Thyroid gland (tissue), 4 donors: ENCODE measurements around the gene DMD. TPM values are rescaled to one million over a fixed set of nuclear protein-coding genes. Genes with fewer than 3 reads are reported as not detected.
A peak's percentile ranks its signal among the peaks of the same experiment; 100 is the strongest.

ENCODE experiments used
- DNase-seq, 2 donors: peaks; one replicate each; pipeline ENCODE4 v3.0.0-alpha.2; 2019
- H3K27ac ChIP-seq, 3 donors: fragments of 200-600 bp; sonication (generic); 1 replicate in 2 of 3; 2 replicates in 1 of 3; pipeline ENCODE4 v1.5.1; 2016 to 2019; ENCODE audit warnings: mild to moderate bottlenecking in 1 of 3, moderate library complexity in 1 of 3
- H3K27me3 ChIP-seq: fragments of 200-600 bp; sonication (generic); one replicate; pipeline ENCODE4 v1.5.1; 2019
- H3K36me3 ChIP-seq, 2 donors: fragments of 200-600 bp; sonication (generic); one replicate each; pipeline ENCODE4 v1.5.1; 2016 to 2019
- H3K4me1 ChIP-seq, 2 donors: fragments of 200-600 bp; sonication (generic); one replicate each; pipeline ENCODE4 v1.5.1; 2017 to 2019
- H3K4me3 ChIP-seq, 3 donors: fragments of 200-600 bp; sonication (generic); replicated peaks in 1 of 3; 1 replicate in 2 of 3; 2 replicates in 1 of 3; pipeline ENCODE4 v1.5.1; 2016; ENCODE audit warnings: mild to moderate bottlenecking in 1 of 3
- H3K9me3 ChIP-seq: fragments of 200-600 bp; sonication (generic); one replicate; pipeline ENCODE4 v1.5.1; 2017
- POLR2A ChIP-seq, 2 donors: fragments of 450-650 bp; IDR thresholded peaks; one replicate each; pipeline ENCODE4 v1.6.1; 2017; ENCODE audit warnings: antibody characterized with exemption in 2 of 2, mild to moderate bottlenecking in 2 of 2, moderate library complexity in 1 of 2
- WGBS, 2 donors: methylation state at CpG; one replicate each; pipeline ENCODE4 v1.1.5; 2017; 5-methylcytosine and 5-hydroxymethylcytosine counted together
- intact Hi-C: fragments of 100-400 bp; cut with DNase I; formaldehyde crosslinking; loops from one replicate; pipeline ENCODE4 v1.15.1; 2023
- total RNA-seq, 4 donors: library from RNA; depleted of rRNA; stranded (reverse); fragments of >200 nt; gene quantifications; one replicate each; pipeline ENCODE4 v1.2.3, GENCODE V29; 2016
- TF ChIP-seq, protein P1 (sequence below), 6 experiments: fragments of 200-600 bp in 3 of 6; fragments of 450-650 bp in 3 of 6; sonication (generic) in 3 of 6; IDR thresholded peaks; one replicate each; pipeline ENCODE4 v1.5.1; 2016 to 2019; ENCODE audit warnings: antibody characterized with exemption in 6 of 6, mild to moderate bottlenecking in 2 of 6, inconsistent platforms in 1 of 6, moderate library complexity in 1 of 6

DMD gene
- total RNA-seq, 4 donors from 2014 or later = 16.5 to 24.0 (median 21.7) TPM

DNA sequence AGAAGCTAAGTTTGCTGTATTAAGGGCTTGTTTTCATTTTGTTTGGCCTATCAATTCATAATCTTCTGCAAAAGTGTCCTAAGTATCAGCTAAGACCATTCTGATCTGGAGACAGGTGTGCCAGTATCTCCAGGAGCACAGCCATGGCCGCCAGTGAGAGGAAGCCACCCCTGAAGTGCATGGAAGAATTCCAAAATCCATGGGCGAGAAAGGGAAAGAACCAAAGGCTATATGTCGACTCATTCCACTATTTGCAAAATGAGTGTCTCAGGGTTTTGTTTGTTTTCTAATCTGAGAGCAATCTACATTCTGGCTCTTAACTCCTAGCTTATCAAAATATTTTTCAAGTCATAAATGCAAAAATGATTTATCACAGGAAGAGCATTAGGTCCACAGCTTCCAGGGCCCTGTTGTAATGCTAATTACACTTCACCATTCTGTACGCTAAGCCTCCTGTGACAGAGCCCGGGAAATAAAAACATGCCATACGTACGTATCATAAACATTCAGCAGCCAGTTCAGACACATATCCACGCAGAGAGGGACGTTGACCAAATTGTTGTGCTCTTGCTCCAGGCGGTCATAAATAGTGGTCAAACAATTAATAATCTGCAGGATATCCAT is 2002.2 kb downstream of the DMD start:
- WGBS, 2 donors = 80 to 81% methylated on average over 10 of the region's 10 CpGs
- H3K9me3 ChIP-seq = no peaks in the 10 kb centered on the region
- intact Hi-C loops = no loop called here
- DNase-seq = no peak
- no peaks in the 10 kb centered on the region for H3K4me1 ChIP-seq
- H3K27me3 ChIP-seq = no peaks in the 10 kb centered on the region
- no peaks in the 10 kb centered on the region for H3K36me3 ChIP-seq
- no peak overlapping the region for H3K27ac ChIP-seq
- H3K4me3 ChIP-seq = no peak overlapping the region
- no peak for TF ChIP-seq POLR2A (IDR thresholded peaks at IDR 0.05)
- TF ChIP-seq, protein P1, sequence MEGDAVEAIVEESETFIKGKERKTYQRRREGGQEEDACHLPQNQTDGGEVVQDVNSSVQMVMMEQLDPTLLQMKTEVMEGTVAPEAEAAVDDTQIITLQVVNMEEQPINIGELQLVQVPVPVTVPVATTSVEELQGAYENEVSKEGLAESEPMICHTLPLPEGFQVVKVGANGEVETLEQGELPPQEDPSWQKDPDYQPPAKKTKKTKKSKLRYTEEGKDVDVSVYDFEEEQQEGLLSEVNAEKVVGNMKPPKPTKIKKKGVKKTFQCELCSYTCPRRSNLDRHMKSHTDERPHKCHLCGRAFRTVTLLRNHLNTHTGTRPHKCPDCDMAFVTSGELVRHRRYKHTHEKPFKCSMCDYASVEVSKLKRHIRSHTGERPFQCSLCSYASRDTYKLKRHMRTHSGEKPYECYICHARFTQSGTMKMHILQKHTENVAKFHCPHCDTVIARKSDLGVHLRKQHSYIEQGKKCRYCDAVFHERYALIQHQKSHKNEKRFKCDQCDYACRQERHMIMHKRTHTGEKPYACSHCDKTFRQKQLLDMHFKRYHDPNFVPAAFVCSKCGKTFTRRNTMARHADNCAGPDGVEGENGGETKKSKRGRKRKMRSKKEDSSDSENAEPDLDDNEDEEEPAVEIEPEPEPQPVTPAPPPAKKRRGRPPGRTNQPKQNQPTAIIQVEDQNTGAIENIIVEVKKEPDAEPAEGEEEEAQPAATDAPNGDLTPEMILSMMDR (IDR thresholded peaks at IDR 0.05) = no peak

DNA sequence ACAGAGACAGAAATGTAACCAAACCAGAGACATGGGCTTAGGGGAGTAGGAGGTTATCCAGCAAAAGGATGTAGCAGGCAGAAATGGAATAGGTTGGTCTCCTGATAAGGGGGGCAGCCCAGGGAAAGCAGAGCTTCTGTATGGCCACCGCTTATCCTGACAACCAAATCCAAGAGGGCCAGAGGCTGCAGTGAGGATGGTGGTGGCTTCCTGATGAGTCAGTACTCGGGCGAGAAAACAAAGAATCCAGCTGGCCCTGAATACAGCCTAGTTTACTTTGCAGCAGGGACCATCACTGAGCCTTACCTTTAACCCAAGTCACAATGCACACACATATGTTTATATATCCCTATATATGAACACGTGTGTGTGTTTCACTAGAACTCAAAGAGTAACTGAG is 2009.8 kb downstream of the DMD start:
- intact Hi-C loops = no loop called here
- TF ChIP-seq POLR2A (IDR thresholded peaks at IDR 0.05) = no peak

DNA sequence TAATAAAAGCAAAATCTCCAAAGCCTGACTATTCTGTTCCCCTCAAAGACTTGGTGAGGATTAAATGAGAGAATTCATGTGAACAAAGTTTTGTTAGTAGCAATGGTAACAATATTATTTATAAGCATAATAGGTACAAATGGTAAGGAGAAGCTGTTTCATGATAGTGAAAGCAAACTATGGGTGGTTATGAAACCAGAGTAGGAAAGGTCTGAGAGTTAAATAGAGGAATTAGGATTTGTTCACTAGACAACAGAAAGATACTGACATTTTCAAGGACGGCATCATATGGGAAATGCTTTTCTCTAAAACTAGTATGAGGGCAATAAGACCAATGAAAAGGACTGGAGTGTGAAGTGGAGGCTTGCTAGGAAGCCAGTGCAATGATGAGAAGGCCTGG is 2010.9 kb downstream of the DMD start:
- H3K36me3 ChIP-seq = no peaks in the 10 kb centered on the region
- TF ChIP-seq, protein P1 (IDR thresholded peaks at IDR 0.05) = no peak
- TF ChIP-seq POLR2A (IDR thresholded peaks at IDR 0.05) = no peak
- H3K9me3 ChIP-seq = no peaks in the 10 kb centered on the region
- no peak for DNase-seq
- intact Hi-C loops = no loop called here
- H3K27me3 ChIP-seq = no peaks in the 10 kb centered on the region
- no peak overlapping the region for H3K27ac ChIP-seq
- WGBS, 2 donors = 87 to 92% methylated on average over 1 of the region's 1 CpG
- no peaks in the 10 kb centered on the region for H3K4me1 ChIP-seq
- H3K4me3 ChIP-seq = no peak overlapping the region

More for the DNA sequence above, 2009.8 kb downstream of the DMD start:
- Histone ChIP-seq H3K27me3 (no peaks in the 10 kb centered on the region), H3K9me3 (no peaks in the 10 kb centered on the region), H3K4me3 (no peak overlapping the region), H3K27ac (no peak overlapping the region), H3K36me3 (no peaks in the 10 kb centered on the region), H3K4me1 (no peaks in the 10 kb centered on the region)
- DNase-seq = no peak
- 92 to 100% methylated on average over 3 to 4 of the region's 4 CpGs for WGBS, 2 donors

DNA sequence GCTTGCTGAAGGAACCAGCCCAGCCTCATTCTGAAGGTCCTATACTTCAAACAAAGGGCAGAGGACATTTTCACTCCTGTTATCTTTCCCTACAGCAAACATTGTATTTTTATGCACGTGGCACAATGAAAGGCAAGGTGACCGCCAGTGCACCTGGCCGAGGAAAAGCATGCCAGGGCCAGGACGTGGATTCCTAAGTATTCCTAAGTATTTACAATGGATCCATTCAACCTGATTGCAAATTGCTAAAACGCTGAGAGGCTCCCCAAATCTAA is 2011.6 kb downstream of the DMD start:
- DNase-seq = peak in 1 of 2 donors; percentile 3
- 35 to 42% methylated on average over 5 of the region's 5 CpGs for WGBS, 2 donors
- Histone ChIP-seq H3K4me3 (no peak overlapping the region), H3K36me3 (no peaks in the 10 kb centered on the region), H3K27me3 (no peaks in the 10 kb centered on the region), H3K4me1 (no peaks in the 10 kb centered on the region), H3K27ac (peak overlapping the region in 1 of 3 donors; percentile 3), H3K9me3 (no peaks in the 10 kb centered on the region)
- intact Hi-C loops = no loop called here
- no peak for TF ChIP-seq POLR2A (IDR thresholded peaks at IDR 0.05)
- TF ChIP-seq, protein P1 (IDR thresholded peaks at IDR 0.05) = no peak

DNA sequence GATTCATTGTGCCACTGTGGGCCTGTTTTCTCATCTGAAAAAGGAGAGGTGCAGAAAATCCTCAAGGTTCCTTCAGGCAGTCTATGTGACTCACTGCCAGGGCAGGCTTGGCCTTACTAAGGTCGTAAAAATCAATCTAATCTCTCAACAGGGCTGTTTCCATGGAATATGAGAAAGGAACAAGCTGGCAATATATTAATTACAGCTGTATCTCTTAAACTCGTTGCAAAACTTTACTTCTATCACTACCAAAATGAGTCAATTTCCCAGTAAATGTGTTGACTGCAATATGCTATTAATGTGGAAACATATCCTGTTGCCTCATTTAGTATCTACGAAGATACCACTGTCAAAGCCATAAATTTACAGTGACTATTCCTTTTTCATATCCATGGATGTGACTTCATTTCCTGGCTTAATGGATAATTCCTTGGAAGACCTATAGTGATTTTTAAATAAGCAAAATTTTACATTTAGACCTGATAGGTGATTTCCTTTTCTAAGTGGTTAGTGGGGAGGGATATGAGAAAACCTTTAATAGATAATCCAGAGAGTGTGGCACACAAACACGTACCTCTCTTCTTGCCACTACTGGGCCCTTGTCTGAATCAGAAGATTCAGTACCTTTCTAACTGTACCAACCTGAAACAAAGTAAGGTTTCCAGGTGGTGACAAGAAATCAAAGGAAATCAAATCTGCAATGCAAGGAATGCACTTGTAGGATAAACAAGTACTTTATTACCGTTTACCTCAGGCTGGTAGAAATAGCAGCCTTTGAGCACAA is 2012.1 kb downstream of the DMD start:
- intact Hi-C loops = no loop called here
- Histone ChIP-seq H3K36me3 (no peaks in the 10 kb centered on the region), H3K4me3 (no peak overlapping the region), H3K27ac (no peak overlapping the region), H3K4me1 (no peaks in the 10 kb centered on the region), H3K9me3 (no peaks in the 10 kb centered on the region), H3K27me3 (no peaks in the 10 kb centered on the region)
- no peak for DNase-seq
- no peak for TF ChIP-seq POLR2A (IDR thresholded peaks at IDR 0.05)
- TF ChIP-seq, protein P1 (IDR thresholded peaks at IDR 0.05) = no peak
- 67 to 77% methylated on average over 5 of the region's 5 CpGs for WGBS, 2 donors
